ENCODE results near the gene ATP2B3.

The ATP2B3 gene

DNA sequence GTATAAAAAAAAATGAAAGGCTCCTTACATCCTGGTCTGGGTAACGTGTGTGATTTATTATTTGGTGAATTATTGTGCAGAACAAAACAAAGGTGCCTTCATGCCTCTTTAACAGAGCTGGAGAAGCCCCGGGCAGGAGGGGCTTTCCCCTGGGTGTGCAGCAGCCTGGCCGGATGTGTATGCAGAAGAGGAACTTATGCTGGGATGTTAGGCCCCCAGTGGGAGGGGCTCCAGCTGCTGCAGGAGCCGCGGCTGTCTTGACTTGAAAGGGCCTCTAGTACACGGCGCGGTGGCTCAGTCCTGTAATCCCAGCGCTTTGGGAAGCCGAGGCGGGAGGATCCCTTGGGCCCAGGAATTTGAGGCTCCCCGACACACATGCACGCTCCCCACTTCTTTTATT lies 65.5 kb downstream of the ATP2B3 start:
- H3K27ac ChIP-seq, result no peak overlapping the region
- H3K4me3 ChIP-seq (IDR thresholded peaks at IDR 0.05; ENCODE audit: insufficient read depth, low read depth, low read length), result no peak overlapping the region
- no peak overlapping the region for H3K4me2 ChIP-seq
- H3K9ac ChIP-seq, result no peak overlapping the region
- H3K27me3 ChIP-seq (ENCODE audit: insufficient read depth, low read depth), result peaks cover 5% of the 10 kb centered on the region; the same call in 1 of the 2 replicates
- H2AFZ ChIP-seq (ENCODE audit: low read depth), result no peak overlapping the region
- H4K20me1 ChIP-seq (ENCODE audit: insufficient read depth), result no peaks in the 10 kb centered on the region
- no peaks in the 10 kb centered on the region for H3K79me2 ChIP-seq (ENCODE audit: insufficient read depth, low read depth)
- H3K4me1 ChIP-seq (ENCODE audit: low read depth, poor library complexity, severe bottlenecking), result no peaks in the 10 kb centered on the region
- H3K36me3 ChIP-seq (ENCODE audit: insufficient read depth), result no peaks in the 10 kb centered on the region
- TF ChIP-seq, protein P1, sequence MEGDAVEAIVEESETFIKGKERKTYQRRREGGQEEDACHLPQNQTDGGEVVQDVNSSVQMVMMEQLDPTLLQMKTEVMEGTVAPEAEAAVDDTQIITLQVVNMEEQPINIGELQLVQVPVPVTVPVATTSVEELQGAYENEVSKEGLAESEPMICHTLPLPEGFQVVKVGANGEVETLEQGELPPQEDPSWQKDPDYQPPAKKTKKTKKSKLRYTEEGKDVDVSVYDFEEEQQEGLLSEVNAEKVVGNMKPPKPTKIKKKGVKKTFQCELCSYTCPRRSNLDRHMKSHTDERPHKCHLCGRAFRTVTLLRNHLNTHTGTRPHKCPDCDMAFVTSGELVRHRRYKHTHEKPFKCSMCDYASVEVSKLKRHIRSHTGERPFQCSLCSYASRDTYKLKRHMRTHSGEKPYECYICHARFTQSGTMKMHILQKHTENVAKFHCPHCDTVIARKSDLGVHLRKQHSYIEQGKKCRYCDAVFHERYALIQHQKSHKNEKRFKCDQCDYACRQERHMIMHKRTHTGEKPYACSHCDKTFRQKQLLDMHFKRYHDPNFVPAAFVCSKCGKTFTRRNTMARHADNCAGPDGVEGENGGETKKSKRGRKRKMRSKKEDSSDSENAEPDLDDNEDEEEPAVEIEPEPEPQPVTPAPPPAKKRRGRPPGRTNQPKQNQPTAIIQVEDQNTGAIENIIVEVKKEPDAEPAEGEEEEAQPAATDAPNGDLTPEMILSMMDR (conservative IDR thresholded peaks at IDR 0.05; ENCODE audit: low read depth, low read length), result no peak

DNA sequence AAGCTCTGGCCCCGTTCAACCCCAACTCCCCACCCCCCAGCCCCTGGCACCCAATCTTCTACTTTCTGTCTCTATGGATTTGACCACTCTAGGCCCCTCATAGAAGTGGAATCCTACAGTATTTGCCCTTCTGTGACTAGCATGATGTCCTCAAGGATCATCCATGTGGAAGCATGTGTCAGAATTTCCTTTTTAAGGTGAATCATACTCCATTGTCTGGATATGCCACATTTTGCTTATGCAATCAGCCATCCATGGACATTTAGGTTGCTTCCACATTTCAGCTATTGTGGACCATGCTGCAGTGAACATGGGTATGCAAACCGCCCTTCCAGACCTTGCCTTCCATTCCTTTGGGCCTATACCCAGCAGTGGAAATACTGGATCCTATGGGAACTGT lies 66.0 kb downstream of the ATP2B3 start:
- no peaks in the 10 kb centered on the region; the same call in 1 of the 2 replicates for H3K27me3 ChIP-seq (ENCODE audit: insufficient read depth, low read depth)
- H3K9ac ChIP-seq, result no peak overlapping the region
- H3K4me2 ChIP-seq, result no peak overlapping the region
- TF ChIP-seq, protein P1 (conservative IDR thresholded peaks at IDR 0.05; ENCODE audit: low read depth, low read length), result no peak
- H3K27ac ChIP-seq, result no peak overlapping the region
- no peaks in the 10 kb centered on the region for H3K79me2 ChIP-seq (ENCODE audit: insufficient read depth, low read depth)
- no peaks in the 10 kb centered on the region for H4K20me1 ChIP-seq (ENCODE audit: insufficient read depth)
- H3K36me3 ChIP-seq (ENCODE audit: insufficient read depth), result no peaks in the 10 kb centered on the region
- no peaks in the 10 kb centered on the region for H3K4me1 ChIP-seq (ENCODE audit: low read depth, poor library complexity, severe bottlenecking)
- H2AFZ ChIP-seq (ENCODE audit: low read depth), result no peak overlapping the region
- no peak overlapping the region for H3K4me3 ChIP-seq (IDR thresholded peaks at IDR 0.05; ENCODE audit: insufficient read depth, low read depth, low read length)

DNA sequence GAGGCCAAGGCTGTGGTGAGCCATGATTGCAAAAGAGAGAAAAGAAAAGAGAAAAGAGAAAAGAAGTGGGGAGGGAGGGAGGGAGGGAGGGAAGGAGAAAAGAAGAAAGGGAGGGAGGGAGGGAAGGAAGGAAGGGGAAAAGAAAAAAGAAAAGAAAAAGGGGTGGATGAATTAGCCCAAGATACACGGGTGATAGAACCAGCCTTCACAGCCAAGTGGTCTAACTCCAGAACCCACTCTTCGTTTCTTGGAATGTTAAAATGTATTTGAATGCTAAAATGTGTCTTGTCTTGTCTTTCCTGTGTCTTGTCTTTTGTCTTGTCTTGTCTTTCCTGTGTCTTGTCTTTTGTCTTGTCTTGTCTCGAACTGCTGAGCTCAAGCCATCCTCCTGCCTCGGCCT lies 68.4 kb downstream of the ATP2B3 start:
- TF ChIP-seq, protein P1 (conservative IDR thresholded peaks at IDR 0.05; ENCODE audit: low read depth, low read length), result no peak

DNA sequence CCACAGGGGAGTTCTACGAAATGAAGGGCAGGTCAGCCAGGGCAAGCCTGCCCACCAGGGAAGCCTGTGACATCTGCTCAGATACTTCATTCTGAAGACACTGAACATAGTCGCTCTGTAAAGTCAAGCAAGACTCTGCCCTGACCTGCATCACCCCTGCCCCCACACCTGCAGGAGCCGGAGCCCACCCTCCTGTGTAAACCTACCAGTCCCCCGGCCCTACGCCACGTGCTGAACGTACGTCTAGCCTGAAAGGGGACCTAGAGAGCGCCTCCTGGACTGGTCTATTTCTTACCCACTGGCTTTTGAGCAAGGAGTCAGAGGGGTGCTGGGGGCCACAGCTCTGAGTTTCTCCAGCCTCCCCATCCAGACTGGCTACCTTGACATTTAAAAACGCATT lies 69.9 kb downstream of the ATP2B3 start:
- TF ChIP-seq, protein P1 (conservative IDR thresholded peaks at IDR 0.05; ENCODE audit: low read depth, low read length), result no peak
- H3K36me3 ChIP-seq (ENCODE audit: insufficient read depth), result no peaks in the 10 kb centered on the region
- H3K27ac ChIP-seq, result no peak overlapping the region
- no peak overlapping the region for H3K4me3 ChIP-seq (IDR thresholded peaks at IDR 0.05; ENCODE audit: insufficient read depth, low read depth, low read length)
- H3K4me1 ChIP-seq (ENCODE audit: low read depth, poor library complexity, severe bottlenecking), result no peaks in the 10 kb centered on the region
- H2AFZ ChIP-seq (ENCODE audit: low read depth), result no peak overlapping the region
- no peaks in the 10 kb centered on the region for H3K27me3 ChIP-seq (ENCODE audit: insufficient read depth, low read depth)
- no peak overlapping the region for H3K4me2 ChIP-seq
- H3K9ac ChIP-seq, result no peak overlapping the region
- H4K20me1 ChIP-seq (ENCODE audit: insufficient read depth), result no peaks in the 10 kb centered on the region
- no peaks in the 10 kb centered on the region for H3K79me2 ChIP-seq (ENCODE audit: insufficient read depth, low read depth)

More for the DNA sequence above, 68.4 kb downstream of the ATP2B3 start:
- H3K27ac ChIP-seq, result no peak overlapping the region
- no peak overlapping the region for H3K4me3 ChIP-seq (IDR thresholded peaks at IDR 0.05; ENCODE audit: insufficient read depth, low read depth, low read length)
- H3K36me3 ChIP-seq (ENCODE audit: insufficient read depth), result no peaks in the 10 kb centered on the region
- no peak overlapping the region for H2AFZ ChIP-seq (ENCODE audit: low read depth)
- H3K27me3 ChIP-seq (ENCODE audit: insufficient read depth, low read depth), result no peaks in the 10 kb centered on the region; the same call in 1 of the 2 replicates
- H3K4me1 ChIP-seq (ENCODE audit: low read depth, poor library complexity, severe bottlenecking), result no peaks in the 10 kb centered on the region
- no peak overlapping the region for H3K9ac ChIP-seq
- H4K20me1 ChIP-seq (ENCODE audit: insufficient read depth), result no peaks in the 10 kb centered on the region
- no peak overlapping the region for H3K4me2 ChIP-seq
- no peaks in the 10 kb centered on the region for H3K79me2 ChIP-seq (ENCODE audit: insufficient read depth, low read depth)

Data from KMS-11 (cell line).